ENCODE measurements around the gene CRTC3. TPM values are rescaled to one million over a fixed set of nuclear protein-coding genes. Genes with fewer than 3 reads are reported as not detected.
"Not testable (repeated sequence)": the region's sequence is repeated elsewhere in the genome, so short reads cannot be mapped to it uniquely, and the experiment has no call there.

Gene CRTC3
- total RNA-seq, 2 experiments from 2014 or later: 62.3 to 79.1 TPM

GRCh38 chr15:90686435-90687218 is 156.9 kb downstream of the CRTC3 start:
- no peaks in the 10 kb centered on the region for H3K27me3 Mint-ChIP-seq

GRCh38 chr15:90689326-90689961 is 159.7 kb downstream of the CRTC3 start:
- H3K9me3 Mint-ChIP-seq (ENCODE audit: low read depth); H3K4me3 Mint-ChIP-seq; H3K27me3 Mint-ChIP-seq; H3K27ac Mint-ChIP-seq; DNase-seq; ATAC-seq: not testable (repeated sequence)
- CTCF ChIA-PET: interaction anchor here (0.9 to 1.6 kb wide), 2 partner anchors 40 to 42 kb away, joined by 3 read pairs; no protein-coding TSS in a partner anchor
- peaks cover 25% of the 10 kb centered on the region for H3K36me3 Mint-ChIP-seq
- H3K4me1 Mint-ChIP-seq: peaks cover 71% of the 10 kb centered on the region

More at GRCh38 chr15:90686435-90687218, 156.9 kb downstream of the CRTC3 start:
- peak overlapping the region; percentile 96 for H3K27ac Mint-ChIP-seq
- ATAC-seq (peak; percentile 96), DNase-seq (peak; percentile 77)
- CTCF ChIA-PET: interaction anchor here (0.9 to 2.0 kb wide), 9 partner anchors 9 to 199 kb away, joined by 3 to 15 read pairs (median 3); no protein-coding TSS in a partner anchor
- H3K4me1 Mint-ChIP-seq: peaks cover 56% of the 10 kb centered on the region
- H3K9me3 Mint-ChIP-seq (ENCODE audit: low read depth): peaks cover 2% of the 10 kb centered on the region
- H3K36me3 Mint-ChIP-seq: peaks cover 25% of the 10 kb centered on the region
- peak overlapping the region; percentile 4 for H3K4me3 Mint-ChIP-seq

- H3K4me3 Mint-ChIP-seq: no peak overlapping the region
- H3K9me3 Mint-ChIP-seq (ENCODE audit: low read depth): peaks cover 2% of the 10 kb centered on the region
- CTCF ChIA-PET: interaction anchor here (1.3 to 3.1 kb wide), 3 partner anchors 31 to 242 kb away, joined by 5 to 10 read pairs (median 6); partner anchors contain the start of gene HDDC3
- peak overlapping the region; percentile 45 for H3K27ac Mint-ChIP-seq
- DNase-seq (no peak), ATAC-seq (no peak)
- peaks cover 63% of the 10 kb centered on the region for H3K4me1 Mint-ChIP-seq
- peaks cover 22% of the 10 kb centered on the region for H3K36me3 Mint-ChIP-seq
- no peaks in the 10 kb centered on the region for H3K27me3 Mint-ChIP-seq
These were observed 160.9 kb downstream of the CRTC3 start for GRCh38 chr15:90690585-90690984.

DNA sequence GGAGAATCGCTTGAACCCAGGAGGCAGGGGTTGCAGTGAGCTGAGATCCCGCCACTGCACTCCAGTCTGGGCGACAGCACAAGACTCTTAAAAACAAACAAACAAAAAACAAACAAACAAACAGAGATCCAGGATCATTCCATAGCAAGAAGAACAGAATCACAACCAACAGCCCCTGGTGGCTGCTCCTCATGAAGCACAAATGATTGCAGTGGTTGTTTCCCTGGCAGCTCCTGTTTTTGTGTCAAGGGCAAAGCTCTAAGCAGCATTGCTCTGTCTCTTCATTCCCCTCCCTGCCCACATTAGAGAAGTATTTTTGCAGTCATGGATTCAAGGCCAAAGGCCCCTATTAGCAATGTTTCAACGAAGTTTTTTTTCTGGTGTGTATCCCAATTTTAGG is 161.6 kb downstream of the CRTC3 start:
- Mint-ChIP-seq H3K9me3 (ENCODE audit: low read depth) (peaks cover 2% of the 10 kb centered on the region), H3K27me3 (no peaks in the 10 kb centered on the region), H3K4me3 (no peak overlapping the region), H3K36me3 (peaks cover 22% of the 10 kb centered on the region), H3K27ac (no peak overlapping the region), H3K4me1 (peaks cover 62% of the 10 kb centered on the region)
- DNase-seq: no peak
- ATAC-seq: no peak
- CTCF ChIA-PET: interaction anchor here (1.2 to 4.3 kb wide), 6 partner anchors 32 to 241 kb away, joined by 3 to 33 read pairs (median 6); partner anchors contain the start of gene HDDC3

DNA sequence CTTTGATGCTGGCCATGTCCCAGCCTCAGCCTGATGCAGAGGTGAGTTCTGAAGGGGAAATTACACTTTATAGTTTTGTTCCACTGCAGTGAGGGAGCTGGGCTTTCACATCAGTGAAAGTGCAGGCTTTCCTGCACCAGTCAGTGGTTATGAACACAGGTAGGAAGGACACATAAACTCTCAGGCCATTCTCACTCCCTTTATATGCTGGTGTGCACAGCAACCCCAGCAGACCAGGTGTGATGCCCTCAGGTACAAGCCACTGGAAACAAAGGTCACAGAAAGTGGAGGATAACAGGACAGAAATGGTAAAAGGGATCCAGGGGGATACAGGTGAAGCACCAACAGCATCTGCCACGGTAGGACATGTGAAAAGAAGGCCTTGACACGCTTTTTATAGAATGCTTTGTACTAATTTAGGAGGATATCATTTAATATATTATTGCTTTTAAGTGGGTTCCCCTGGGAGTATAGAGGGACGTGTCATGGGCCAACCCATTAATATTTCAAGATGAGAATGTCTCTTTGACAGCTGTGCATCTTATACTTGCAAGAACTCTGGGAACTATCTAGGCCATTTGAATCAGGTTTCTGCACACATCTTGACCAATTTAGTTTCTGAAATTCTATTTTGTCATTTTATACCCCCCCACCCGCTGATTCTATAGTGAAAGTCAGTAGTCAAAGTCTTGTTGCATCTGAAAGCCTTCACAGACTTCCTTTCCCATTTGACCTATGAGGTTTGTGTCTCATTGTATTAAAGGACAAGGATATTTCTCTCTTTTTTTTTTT is 162.5 kb downstream of the CRTC3 start:
- DNase-seq (no peak), ATAC-seq (no peak)
- CTCF ChIA-PET: interaction anchor here (1.0 to 4.3 kb wide), 8 partner anchors 32 to 372 kb away, joined by 3 to 33 read pairs (median 4); partner anchors contain the start of gene HDDC3
- peak overlapping the region; percentile 30 for H3K27ac Mint-ChIP-seq
- no peak overlapping the region for H3K4me3 Mint-ChIP-seq
- H3K4me1 Mint-ChIP-seq: peaks cover 60% of the 10 kb centered on the region
- H3K36me3 Mint-ChIP-seq: peaks cover 21% of the 10 kb centered on the region
- peaks cover 2% of the 10 kb centered on the region for H3K9me3 Mint-ChIP-seq (ENCODE audit: low read depth)
- H3K27me3 Mint-ChIP-seq: no peaks in the 10 kb centered on the region

Other genes with a start within 250 kb of the CRTC3 start
- 1 to 10 TPM; 1.6 to 2.1 TPM for gene ZNF774, start 177.6 kb upstream of the CRTC3 start, total RNA-seq
- gene IQGAP1, start 141.7 kb upstream of the CRTC3 start, total RNA-seq: 100 to 1,000 TPM; 217 to 221 TPM
- gene BLM, start 187.4 kb downstream of the CRTC3 start, total RNA-seq: 10 to 100 TPM; 83.4 to 92.7 TPM

Data from activated CD8-positive, alpha-beta memory T cell treated with anti-CD3 and anti-CD28 coated beads, Interleukin-2, amount 10 ng/mL, durations not matched to agents 7 days and 5 days (primary cell).